Non-pigmented ciliary epithelial cell (primary cell): ENCODE measurements around the gene PRPSAP2.

Experiments used
- DNase-seq: peaks from one replicate; pipeline ENCODE4 v3.0.0-alpha.2; 2010; ENCODE audit warnings: low read depth

The PRPSAP2 gene

DNA sequence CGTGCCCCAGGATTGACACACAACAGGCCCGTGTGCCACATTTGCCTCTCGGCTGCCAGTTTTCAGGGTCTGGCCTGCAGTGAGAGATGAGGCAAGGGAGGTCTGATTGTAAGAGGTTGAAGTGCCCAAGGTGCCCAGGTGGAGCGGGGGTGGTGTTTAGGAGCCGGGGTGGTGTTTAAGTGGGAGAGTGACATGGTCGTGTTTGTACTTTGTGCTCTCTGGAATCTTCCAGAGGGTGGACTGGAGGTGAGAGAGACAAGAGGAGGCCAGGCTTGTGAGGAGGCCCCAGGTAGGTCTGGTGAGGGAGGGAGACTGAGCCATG, 104.5 kb downstream of the PRPSAP2 start:
- no peak for DNase-seq

DNA sequence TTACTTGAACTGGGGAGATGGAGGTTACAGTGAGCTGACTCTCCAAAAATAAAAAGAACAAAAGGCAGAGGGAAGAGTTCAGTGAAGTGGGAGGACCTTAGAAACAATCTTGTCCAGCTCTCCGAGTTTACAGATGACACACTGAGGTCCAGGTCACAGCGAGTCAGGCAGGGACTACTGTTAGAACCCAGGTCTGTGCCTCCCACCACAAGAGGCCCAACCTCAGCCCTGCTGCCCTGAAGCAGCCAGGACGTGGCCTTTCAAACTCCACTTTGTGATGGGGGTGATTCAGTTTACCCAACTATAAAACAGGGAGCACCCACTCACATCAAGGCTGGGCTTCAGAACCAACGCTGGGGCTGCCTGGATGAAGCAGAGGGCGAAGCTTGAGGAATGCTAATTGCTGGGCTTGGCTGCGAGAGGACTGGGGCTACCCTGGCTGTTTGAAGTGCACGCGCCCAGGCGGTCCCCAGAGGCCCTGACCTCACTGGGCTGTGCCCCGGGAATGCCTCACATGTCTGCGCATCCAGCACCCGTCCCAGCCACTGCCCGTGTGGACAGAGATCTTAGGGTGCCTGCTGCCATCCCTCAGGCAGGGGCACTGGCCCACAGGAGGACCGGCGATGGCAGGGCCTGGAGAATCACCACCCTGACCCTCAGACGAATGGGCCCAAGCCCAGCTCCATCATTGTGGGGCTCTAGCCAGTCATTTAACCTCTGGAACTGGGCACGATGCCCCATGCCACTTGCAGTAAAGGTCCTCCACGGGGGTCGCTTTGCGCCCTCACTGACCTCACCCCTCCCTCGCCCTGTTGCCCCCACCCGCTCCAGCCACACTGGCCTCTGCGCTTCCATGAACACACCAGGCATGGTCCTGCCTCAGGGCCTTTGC, 105.4 kb downstream of the PRPSAP2 start:
- DNase-seq = no peak

DNA sequence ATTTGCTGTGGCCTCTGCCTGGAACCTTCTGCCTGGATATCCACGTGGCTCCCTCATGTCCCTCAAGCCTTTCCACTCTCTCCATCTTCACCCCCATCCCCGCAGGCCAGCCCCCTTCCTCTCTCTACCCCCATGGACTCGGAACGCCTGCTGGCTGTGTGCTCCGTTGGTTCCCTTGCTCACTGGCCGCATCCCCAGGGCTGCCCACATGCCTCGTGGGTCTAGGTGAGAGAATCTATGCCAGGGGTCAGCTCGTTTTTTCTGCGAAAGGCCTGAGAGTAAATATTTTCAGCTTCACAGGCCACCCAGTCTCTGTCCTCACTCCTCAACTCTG, 106.1 kb downstream of the PRPSAP2 start:
- no peak for DNase-seq

DNA sequence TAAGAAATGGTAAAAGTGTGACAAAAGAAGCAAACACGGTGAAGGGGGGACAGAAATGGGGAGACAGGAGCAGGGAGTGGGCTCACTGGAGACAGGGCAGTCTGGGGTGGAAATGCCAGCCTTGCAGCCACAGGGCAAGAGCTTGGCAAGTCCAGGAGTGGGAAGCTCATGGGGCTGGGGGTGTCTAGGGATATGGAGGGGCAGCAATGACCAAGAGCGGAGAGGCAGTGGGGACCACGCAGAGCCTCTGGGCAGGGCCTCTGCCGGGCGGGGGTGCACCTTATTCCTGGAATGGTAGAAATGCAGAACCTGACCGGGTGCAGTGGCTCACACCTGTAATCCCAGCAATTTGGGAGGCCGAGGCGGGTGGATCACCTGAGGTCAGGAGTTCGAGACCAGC, 106.6 kb downstream of the PRPSAP2 start:
- no peak for DNase-seq

DNA sequence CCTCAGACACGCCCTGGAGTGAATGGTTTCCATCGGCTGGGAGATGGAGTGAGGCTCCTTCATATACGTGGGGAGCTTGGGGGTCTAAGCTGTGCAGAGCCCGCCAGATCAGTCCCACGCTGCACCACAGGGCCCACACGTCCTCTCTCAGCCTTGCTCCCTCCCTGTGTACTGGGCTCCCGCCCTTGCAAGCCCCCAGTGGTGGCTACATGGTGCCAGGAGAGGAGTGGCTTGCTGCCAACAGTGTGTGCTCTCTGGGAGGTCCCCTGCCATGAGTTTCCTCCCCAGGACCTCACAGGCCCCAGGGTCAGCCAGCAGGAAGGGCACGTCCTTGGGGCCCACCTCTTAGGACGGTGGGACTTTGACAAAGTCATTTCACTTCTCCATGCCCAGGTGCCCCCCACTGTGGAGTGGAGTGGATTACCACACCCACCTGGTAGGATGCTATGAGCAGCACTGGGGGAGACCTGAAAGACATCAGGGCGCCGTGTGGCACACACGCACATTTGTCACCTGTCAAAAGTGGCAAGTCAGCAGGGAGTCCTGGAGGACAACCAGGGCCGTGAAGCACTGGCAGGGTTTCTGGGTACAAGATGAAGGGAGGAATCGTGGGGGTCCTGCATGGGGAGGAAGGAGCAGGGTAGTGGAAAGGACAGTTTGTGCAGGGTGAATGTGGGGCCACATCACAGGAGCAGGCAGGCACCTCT, 107.8 kb downstream of the PRPSAP2 start:
- no peak for DNase-seq

DNA sequence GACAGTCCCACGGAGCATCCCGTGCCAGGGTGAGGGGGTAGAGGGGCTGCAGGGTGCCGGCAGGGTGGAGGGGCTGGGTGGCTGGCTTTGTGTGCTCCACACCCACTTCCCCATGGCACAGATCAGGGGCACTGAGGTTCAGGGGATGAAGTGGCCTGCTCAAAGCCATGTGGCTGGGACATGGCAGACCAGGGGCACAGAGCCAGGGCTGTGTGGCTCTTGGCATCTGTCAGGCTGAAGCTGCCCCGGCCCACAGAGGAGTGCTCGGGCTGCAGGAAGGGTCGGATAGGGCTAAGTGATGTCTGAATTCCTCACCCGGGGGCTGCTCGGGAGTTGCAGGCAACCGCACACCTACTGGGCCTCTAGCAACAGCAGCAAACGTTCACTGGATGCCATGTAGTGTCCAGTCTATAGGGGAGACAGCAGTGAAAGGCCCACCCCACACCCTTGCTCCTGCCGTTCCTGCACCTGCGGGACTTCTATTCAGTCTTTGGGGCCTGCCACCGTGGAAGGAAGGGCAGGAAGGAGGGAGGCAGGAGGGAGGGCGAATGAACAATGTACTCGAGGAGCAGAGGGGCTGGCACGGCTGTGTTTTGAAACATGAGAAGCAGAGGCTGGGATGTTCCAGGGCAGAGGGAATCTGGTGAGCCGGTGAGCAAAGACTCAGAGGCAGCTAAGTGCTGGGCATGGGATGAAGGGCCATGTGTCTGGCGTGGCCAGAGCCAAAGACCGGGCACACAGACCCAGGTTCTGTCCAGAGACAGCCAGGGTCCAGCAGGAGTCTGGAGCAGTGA, 109.1 kb downstream of the PRPSAP2 start:
- no peak for DNase-seq

DNA sequence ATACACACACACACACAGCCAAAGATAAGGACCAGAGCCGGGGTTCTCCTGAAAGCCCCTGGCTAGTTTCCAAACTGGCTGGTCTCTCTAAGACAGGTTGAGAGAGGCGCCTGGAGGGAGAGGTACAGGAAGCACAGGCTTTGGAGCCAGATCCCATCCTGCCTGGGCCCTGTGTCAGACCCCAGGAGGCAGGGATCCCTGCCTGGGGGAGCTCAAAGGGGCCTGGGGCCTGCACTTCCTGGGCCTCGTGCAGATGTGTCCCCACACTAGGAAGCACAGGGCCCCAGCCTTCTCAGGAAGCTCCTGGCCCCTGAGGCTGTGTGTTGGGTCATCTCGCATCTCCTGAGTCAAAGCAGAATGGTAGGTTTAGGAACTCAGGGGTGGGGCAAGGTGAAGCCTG, 110.0 kb downstream of the PRPSAP2 start:
- DNase-seq = no peak

DNA sequence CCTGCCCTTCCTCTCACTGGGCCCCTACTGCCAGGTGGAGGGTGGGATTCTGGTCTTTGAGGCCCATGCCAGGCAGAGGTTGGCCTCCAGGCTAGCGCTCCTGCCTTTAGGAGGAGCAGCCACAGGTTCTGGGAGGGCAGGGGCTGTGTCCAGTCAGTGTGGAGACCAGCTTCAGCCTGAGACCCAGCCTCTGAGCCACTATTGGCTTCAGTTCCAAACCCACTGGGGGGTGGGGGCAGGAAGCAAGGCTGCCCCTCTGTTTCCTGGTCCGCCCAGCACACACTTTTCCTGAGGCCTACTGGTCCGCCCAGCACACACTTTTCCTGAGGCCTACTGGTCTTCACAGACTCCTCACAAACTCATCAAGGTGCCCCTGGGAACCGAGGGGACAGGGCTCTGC, 110.4 kb downstream of the PRPSAP2 start:
- DNase-seq = no peak

DNA sequence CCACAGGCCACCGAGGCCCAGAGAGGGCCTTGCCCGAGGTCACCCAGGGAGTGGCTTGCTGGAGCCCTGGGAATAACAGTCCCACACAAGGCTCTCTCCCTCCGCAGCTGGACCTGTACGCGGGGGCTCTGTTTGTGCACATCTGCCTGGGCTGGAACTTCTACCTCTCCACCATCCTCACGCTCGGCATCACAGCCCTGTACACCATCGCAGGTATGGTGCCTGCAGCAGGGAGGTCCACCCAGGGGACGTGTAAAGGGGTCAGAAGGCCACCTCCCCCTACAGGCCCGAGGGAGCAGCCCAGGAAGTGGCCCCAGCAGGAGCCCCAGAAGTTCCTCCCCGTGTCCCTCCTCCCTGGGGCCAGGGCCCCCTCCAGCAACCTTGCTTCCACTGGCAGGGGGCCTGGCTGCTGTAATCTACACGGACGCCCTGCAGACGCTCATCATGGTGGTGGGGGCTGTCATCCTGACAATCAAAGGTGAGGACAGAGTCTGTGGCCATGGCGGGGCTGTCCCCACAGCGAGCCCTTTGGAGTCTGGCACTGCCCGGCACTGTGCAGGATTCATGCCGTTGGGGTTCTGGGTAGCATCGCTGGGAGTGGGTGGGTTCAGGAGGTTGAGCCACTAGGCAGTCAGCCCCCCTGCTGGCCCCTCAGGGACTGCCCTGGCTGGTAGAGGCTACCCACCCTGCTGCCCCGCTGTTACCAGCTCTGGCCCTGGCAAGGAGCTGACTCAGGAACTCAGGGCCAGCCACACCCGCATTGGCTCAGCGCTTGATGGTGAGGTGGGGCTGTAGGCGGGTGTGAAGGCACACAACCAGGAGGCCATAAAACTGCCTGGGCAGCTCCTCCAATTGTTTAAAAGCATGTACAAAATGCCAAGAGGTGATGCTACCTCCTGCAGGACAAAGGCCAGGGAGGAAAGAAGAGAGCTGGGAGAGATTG, 111.3 kb downstream of the PRPSAP2 start:
- DNase-seq = no peak

DNA sequence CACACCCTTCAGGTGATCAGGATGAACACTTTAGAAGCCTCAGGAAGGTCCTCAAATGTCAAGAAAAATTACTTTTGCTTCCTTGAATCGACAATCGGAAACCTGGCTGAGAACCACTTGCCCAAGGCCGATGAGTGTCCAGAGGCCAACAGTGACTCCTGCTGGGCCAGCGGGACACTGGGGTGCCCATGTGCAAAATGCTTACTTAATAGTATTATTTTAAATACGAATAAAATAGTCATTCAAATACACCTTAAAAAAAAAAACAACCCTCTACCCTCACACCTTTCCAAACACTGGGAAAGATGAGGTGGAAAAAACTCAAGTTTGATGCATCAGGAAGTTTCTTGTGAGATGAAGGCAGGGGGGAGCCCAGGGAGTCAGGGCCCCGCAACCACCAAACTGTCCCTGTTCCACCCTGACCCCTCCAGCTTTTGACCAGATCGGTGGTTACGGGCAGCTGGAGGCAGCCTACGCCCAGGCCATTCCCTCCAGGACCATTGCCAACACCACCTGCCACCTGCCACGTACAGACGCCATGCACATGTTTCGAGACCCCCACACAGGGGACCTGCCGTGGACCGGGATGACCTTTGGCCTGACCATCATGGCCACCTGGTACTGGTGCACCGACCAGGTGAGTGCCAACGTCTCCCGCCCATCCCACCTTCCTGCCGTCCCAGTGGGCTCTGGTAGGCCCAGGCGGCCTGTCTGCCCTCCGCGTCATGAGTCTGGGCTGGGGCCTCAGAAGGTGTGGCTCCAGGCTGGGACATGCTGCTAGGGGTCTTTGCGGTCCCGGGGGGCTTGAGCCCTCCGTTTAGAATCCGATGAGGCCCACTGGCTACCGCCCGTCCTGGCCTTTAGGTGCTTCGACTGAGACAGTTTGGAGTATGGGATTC, 112.9 kb downstream of the PRPSAP2 start:
- no peak for DNase-seq

DNA sequence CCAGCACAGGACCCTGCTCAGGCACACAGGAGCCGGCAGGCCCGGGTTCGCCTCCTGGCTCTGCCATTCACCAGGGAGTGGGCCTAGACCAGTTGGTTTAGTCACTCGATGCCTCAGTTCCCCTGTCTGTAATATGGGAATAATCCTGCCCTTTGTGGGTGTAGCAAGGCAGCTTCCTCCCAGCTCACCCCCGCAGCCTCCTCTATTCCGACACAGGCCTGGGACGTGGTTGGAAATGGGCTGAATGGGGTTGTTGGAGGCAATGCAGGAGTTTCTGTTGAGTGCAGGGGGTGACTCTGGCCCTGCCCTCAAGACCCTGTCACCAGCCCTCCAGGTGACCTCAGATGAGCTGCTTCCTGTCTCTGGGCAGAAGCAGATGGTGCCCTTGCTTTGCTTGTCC, 113.9 kb downstream of the PRPSAP2 start:
- no peak for DNase-seq

DNA sequence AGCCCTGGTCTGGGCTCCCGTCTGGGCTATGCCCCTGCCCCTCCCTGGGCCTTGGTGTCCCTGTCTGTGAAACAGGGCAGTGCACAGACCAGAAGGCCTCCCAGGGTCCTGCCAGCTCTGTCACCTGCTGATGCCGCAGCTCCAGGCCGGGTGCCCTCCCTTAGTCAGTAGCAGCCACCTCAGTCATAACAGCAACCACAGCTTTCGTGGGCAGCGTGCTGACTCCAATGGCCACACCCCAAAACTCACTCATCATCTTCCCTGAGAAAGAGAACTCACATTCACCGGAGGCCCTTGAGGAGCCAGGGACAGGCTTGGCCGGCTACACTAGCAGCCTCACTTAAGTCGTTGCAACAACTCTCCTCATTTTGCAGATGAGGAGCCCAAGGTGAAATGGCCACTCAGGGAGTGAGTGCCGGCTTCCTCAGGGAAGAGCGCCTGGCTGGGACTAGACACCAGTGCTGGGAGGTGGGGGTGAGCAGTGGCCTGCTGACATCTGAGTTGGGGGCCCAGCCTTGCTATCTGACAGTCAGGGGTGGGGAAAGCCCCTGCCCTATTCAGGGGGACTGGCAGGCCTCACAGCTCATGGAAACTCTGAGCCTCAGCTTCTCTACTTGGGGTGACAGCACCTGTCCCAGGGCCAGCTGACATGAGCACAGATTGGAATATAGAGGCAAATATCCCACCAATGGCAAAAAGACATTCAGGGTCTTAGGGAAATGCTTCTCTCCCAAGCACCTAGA, 116.6 kb downstream of the PRPSAP2 start:
- DNase-seq = no peak

DNA sequence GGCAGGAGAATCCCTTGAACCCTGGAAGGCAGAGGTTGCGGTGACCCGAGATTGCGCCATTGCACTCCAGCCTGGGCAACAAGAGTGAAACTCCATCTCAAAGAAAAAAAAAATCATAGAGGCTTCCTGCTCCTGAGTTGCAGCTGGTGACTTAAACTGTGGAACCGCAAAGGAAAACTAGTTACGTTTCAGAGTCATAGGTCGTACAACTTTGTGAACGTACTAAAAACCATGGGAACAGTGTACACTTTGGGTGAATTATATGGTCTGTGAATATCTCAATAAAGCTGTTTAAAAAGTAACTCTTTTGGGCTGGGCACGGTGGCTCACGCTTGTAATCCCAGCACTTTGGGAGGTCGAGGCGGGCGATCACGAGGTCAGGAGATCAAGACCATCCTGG, 117.7 kb downstream of the PRPSAP2 start:
- DNase-seq = no peak

DNA sequence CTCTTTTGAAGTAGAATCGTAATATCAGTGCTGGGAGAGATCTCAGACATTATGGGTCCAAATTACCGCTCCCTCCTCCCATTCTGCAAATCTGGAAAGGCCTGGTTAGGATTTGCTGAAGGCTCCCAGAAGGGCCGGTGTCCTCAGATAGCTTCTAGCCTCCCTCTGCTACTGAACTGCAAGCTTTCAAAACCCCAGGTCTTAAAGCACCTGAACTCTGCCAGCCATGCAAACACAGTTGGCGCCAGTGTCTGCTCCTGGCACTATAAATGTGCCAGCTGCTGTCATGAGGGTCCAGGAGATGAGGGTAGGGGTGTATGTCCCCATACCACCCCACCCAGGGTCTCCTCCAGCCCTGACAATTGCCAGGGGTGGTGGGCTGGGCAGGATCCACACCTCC, 118.3 kb downstream of the PRPSAP2 start:
- DNase-seq = no peak

DNA sequence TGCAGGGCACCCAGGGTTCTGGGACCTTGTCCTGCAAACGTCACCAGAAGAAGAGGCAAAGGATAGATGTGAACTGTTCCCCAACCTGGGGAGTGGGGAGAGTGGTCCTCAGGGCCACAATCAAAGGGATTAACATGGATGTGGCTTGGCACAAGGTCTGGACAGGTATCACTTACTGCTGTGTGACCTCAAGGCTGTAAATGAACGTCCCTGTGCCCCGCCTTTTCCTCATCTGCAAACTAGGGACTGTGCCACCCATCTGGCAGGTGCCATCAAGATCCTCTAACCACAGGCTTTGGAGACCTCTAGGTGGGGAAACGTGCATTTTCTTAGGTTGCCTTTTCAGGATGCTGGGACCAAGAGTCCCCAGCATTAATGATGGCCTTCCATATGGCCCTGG, 119.1 kb downstream of the PRPSAP2 start:
- no peak for DNase-seq

DNA sequence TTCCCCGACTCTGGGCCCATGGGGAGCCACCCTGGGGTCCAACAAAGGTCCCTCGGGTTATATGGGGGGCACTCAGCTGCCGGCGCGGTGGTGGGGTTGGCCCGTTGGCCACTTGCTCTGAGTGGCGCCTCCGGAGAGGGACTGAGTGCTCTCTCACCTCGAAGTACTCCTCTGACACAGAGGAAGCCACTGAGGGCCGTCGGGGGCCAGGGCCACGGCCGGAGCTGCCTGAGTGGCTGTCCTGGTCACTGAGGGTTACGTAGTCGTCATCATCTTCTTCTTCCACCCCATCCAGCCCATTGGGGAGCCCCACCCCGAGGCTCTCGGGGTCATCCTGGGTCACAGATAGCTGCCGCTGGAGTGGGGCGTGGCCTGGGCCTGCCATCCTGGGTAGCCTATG, 119.7 kb downstream of the PRPSAP2 start:
- no peak for DNase-seq

DNA sequence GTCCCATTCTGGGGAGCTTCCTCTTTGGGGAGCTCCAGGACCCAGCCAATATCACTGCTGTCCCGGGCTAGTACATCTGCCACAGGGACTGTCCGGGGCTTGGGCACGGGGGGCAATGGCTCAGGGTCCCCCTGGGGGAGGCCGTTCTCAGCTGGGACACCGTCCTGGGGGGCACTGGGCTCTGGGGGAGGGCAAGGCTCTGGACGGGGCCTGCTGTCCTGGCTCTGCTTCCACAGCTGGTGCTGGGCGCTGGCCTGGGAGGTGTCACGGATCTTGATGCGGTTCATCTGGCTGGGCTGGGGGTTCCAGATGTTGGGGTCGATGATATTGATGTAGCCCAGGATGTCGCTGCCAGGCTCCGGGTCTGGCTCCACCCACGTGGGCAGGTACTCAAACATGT, 120.1 kb downstream of the PRPSAP2 start:
- DNase-seq = no peak

DNA sequence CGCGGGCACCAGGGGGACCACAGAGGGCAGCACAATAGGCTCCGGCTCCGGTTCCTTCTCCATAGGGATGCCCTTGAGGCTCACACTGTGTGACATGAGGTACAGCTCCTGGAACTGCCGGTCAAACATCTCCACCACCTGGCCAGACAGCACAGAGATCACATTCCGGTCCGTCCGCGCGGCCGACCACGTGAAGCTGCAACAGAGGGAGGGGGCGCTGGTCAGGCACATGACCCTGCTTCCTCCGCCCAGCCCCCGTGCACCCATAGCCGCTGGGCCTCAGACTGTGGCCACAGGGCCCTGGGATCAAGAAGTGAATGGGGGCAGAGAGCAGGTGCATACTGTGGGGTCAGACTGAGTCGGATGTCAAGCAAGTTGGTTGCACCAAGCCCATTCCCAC, 120.7 kb downstream of the PRPSAP2 start:
- DNase-seq = no peak
